ENCODE measurements around the gene FXYD5.

DNA sequence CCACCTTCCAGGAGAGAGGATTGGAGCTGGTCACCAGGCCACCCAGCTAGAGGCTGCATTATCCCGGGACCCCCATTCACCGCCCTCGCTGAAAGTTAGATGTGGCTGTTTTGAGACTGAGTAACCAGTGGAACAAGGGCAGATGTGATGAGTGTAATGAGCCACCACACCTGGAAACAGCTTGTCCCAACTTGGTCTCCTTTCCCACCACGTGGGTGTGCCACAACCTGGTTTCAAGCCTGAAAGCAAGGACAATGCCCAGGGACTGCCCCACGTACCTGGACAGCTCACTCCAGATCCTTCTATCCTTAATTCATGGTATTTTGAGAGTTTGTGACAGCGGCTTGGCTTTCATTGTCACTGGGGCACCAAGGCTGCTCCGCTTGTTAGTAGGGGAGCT is 26.7 kb upstream of the FXYD5 start:
- TF ChIP-seq, protein P1, sequence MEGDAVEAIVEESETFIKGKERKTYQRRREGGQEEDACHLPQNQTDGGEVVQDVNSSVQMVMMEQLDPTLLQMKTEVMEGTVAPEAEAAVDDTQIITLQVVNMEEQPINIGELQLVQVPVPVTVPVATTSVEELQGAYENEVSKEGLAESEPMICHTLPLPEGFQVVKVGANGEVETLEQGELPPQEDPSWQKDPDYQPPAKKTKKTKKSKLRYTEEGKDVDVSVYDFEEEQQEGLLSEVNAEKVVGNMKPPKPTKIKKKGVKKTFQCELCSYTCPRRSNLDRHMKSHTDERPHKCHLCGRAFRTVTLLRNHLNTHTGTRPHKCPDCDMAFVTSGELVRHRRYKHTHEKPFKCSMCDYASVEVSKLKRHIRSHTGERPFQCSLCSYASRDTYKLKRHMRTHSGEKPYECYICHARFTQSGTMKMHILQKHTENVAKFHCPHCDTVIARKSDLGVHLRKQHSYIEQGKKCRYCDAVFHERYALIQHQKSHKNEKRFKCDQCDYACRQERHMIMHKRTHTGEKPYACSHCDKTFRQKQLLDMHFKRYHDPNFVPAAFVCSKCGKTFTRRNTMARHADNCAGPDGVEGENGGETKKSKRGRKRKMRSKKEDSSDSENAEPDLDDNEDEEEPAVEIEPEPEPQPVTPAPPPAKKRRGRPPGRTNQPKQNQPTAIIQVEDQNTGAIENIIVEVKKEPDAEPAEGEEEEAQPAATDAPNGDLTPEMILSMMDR (IDR thresholded peaks at IDR 0.05) = no peak
- TF ChIP-seq POLR2AphosphoS5 (IDR thresholded peaks at IDR 0.05) (peak in 1 of 4 donors; percentile 20), EP300 (IDR thresholded peaks at IDR 0.05) (no peak), POLR2A (IDR thresholded peaks at IDR 0.05) (no peak)
